Stimulated activated CD8-positive, alpha-beta memory T cell treated with anti-CD3 and anti-CD28 coated beads, Interleukin-12 subunit alpha, Interleukin-12 subunit beta, amount 100 ng/mL, for 24 hours (primary cell): ENCODE measurements around the gene STAT6.
"Not testable (repeated sequence)": the region's sequence is repeated elsewhere in the genome, so short reads cannot be mapped to it uniquely, and the experiment has no call there.

ENCODE experiments used
- DNase-seq: peaks from one replicate; pipeline ENCODE4 v3.0.0-alpha.2; 2020; ENCODE audit errors: extremely low read depth

The STAT6 gene

DNA sequence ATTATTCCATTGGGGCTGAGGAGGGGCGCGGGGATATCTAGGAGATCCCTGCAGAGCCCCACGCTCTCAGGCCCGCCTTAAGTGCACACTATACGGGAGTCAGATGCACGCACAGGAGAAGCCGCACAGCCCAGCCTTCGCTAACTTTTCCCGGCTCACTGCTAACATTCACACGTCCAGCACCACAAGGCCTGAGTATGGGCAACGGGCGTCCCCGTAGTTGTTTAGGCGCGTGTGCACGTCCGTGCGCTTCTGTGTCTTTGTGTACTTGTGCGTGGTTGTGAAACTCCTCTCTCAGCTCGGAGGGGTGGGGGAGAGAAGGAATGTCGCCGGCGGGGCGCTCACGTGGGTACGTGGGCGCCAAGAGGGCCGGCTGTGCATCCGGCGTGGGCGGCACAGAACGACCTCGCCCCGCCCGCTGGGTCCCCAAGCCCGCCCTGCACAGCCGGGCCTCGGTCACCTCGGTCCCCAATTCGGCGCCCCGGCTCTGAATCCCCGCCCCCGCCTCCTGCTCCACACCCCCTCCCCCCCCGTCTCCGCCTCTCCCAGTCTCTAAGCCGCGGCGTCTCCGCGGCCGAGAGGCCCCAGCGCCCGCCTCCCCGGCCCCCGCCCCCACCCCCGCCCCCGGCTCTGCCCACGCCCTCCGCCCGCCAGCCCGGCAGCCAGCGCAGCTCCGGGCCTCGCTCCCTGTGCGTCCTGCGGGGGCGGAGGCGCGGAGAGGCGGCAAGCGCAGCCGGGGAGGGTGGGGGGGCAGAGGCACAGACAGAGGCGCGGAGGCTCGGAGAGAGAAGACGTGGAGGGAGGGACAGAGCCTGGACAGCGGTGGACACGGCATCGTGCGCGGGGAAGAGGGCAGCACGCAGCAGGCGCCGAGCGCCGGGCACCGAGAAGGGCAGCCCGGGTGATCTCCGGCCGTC is 22.6 kb downstream of the STAT6 start, which contains the start of gene NAB2:
TSS of gene NAB2 (plus strand) at position 761 of the 917 bp plus-strand sequence. CDS start 158 bp downstream, outside the sequence.
- DNase-seq = peak; percentile 79

DNA sequence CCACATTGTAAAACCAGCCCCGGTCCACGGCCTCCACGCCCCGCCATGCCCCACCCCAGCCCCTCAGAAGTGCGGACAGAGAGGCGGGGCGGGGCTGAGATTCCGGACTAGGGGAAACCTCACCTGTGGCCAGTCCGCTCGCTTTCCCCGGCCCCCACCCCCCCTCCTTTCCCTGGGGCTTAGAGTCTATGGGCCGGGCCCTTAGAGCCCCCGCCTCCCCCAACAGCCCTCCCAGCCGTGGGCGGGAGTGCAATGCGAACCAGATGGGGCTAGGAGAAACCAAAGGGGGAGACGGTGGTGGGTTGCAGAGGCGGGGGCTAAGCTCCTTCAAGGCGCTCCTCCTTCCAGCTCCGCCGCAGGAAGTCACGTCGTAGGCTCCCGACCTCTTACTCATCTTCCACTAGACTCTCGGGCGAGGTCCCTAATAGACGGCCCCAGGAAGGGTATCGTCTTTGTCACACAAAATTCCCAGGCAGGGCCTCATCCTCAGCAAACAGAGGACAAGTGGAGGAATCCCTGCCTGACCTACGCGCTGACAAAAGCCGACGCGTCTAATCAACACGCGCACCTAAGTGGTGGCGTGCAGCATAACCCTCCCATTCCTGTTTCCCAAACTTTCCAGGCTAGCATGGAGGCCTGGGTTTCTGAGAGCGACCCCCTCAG is 23.3 kb downstream of the STAT6 start:
- peak; percentile 67 for DNase-seq

DNA sequence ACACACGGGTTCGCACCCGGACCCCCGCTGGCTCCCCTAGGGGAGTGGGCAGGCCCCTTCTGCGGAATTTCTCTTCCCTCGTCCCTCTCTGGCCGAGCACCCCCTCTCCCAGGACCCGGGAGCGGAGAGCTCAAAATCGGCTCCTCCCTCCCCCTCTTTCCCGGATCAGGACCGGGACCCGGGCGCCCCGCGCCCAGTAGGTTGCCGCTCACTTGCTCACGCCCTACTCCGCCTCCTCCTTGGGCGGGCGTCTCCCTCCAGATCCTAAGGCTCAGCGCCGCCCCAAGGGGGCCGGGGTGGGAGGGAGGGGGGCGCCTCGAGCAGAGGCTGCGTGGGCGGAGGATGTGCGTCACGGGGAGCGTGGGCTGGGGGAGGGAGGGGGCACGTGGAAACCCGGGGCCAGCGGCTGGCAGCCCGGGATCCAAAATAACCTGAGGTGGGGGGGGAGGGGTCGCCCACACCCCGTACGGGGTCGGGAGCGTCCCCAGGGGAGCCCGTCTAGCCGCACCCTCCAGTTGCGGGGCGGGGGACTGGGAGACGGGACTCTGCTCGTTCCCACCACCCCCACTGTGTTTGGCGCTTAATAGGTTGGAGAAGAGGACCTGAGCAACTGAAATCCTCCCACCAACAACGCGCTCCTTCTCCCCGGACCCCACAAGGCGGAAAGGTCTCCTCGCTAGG is 24.0 kb downstream of the STAT6 start:
- DNase-seq = peak; percentile 83

DNA sequence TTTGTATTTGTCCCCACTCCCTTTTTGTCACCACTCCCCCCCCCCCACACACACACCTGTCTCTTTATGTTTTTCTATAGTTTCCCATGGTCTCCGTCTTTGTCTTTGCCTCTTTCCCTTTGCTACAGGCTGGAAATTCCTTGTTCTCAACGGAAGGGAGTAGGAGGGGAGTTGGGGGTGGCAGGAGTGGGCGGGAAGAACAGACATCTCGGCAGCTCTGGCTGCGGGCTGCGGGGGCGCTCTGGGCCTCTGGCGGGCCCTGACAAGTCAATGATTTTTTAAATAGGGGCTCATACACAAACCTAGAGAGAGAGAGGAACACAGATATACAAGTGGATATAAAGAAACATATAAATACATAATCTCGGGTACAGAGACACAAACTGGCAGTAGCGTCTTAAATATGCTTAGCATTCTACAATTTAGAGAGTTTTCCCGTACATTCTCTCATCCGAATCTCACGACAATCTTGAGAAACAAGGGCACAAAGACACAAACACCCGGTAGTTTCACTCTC is 24.6 kb downstream of the STAT6 start:
- no peak for DNase-seq

DNA sequence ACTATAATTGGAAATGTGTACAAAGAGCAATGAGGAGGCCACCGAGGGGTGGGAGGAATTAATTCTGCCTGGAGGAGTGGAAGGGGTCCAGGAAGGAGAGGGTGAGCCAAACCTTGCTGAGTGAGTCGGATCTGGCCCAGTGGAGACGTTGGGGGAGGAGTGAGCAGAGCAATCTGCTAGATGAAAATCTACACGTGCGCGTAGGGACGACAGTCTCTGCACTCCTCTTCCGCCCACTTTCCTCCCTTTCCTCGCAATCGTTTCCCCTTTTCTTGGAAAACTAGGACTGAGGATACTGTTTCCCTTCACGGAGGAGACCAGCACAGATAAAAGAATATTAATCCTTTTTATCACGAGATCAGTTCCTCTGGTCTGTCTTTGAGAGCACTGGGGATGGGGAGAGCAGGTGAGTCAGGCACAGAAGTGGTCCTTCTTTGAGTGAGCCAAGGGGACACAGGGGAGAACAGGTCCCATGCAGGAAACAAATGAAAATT is 25.1 kb downstream of the STAT6 start:
- no peak for DNase-seq

DNA sequence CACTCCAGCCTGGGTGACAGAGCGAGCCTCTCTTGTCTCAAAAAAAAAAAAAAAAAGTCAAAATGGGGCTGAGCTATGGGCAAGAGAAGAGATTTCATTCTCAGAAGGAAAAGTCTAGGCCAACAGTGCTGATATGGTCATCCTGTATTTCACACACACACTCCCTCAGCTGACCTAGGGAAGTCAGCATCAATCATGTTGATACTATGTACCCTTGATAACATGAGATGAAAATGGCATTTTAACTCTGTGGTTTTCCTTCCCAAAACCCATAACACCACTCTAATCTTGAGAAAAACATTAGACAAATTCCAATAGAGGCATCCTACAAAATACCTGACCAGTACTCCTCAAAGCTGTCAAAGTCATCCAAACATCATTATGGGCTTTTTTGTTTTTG is 30.3 kb downstream of the STAT6 start:
- DNase-seq = no peak

DNA sequence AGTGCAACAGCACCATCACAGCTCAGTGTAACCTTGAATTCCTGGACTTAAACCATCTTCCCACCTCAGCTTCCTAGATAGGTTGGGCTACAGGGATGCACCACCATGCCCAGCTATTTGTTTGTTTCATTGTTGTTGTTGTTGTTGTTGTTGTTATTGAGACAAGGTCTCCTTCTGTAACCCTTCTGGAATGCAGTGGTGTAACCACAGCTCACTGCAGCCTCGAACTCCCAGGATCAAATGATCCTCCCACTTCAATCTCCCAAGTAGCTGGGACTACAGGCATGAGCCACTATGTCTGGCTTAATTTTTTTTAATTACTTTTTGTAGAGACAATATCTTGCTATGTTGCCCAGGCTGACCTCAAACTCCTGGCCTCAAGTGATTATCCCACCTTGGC is 31.3 kb downstream of the STAT6 start:
- no peak for DNase-seq

DNA sequence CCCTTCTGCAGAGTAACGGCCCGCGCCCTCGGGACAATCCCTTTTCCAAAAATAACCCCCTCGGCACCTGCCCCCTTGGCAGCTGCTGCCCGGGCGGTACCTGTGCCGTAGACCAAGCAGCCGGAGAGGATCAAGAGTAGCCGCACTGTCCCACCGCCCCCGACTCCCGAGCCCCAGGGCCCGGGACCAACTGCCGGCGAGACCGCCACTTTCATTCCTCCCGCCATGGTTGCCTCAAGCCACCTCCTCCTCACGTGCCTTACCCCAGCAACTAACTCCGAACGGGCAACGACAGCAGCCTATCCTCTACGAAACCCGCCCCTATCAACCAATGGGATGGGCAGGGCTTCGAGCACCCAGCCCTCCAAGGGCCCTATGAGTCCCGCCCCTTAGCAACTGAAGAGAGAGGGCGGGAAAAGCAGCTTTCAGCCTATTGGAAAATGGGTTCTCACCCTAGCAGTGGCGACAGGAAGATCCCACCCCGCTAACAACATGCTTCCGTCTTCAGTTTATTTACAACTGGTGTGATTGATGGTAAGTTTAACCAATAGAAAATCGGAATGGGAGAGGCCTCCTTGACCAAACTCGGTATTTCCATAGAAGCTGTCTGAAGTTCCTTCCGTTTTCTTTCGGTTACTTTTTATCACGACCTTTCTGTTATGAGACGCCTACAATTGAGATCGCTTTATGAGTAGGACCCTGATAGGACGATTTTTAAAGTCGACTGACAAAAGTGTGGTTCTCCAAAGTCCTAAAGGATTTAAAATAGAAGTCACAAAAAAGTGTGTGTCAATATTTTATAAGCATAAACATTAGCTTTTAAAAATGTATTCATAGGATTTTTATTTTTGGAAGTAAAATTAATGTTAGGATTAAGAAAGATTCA is 32.4 kb downstream of the STAT6 start, which contains the start of gene NEMP1:
TSS of gene NEMP1 (minus strand) at position 273 of the 886 bp plus-strand sequence. CDS start at position 227, 46 bp downstream.
- peak; percentile 86 for DNase-seq

DNA sequence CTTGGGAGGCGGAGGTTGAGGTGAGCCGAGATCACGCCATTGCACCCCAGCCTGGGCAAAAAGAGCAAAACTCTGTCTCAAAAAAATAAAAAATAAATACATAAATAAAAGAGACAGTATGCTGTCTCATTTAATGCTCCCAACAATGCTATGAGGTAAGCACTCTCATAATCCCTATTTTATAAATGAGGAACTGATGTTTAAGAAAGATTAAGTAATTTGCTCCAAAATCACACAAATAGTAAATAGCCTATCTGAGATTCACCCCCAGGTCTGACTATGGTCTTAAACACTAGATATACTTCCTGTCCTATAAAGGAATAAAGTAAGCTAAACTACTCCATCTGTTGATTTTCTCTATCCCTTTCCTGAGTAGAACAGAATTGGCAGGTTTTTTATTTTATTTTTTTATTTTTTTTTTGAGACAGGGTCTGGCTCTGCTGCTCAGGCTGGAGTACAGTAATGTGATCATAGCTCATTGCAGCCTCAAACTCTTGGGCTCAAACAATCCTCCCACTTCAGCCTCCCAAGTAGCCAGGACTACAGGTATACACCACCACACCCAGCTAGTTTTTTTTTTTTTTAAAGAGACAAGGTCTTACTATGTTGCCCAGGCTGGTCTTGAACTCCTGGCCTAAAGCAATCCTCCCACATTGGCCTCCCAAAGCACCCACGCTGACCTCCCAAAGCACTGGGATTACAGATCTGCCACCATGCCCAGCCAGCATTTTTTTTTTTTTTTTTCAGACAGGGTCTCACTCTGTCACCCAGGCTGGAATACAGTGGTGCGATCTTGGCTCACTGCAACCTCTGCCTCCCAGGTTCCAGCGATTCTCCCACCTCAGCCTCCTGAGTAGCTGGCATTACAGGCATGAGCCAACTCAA is 37.4 kb downstream of the STAT6 start:
- not testable (repeated sequence) for DNase-seq

DNA sequence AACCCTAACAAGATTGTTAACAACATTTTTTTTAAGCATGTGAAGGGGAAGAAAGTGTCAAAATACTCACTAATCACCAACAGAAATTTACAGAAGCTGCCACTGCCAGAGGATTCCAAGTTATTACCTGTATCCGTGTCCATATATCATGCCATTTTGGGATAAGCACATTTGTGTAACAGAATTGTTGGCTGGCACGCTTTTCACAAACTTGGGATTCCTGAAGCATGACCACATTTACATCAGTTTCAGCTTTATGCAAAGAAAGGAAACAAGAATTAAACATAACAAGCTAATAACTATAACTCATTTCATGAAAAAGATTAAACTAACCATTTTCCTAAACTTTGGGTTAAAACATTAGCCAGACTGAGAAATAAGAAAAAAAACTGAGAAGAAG is 38.5 kb downstream of the STAT6 start:
- DNase-seq = no peak

DNA sequence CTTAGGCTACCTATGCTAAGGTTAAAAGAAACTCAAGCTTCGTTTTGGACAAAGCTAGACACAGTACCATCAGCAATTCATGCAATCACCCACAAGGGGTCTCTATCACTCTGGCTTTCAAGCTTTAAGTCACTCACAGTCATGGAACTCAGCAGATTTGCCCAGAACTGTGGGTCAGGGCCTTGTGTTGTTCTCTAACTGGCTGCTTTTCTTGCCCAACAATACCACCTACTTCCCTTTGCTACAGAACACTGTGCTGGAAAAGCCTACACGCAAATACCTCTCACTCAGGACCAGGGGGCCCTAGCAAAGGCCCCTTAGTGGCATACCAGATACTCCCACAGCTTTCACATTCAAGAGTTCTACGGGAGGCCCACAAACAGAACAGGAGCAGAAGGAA is 41.6 kb downstream of the STAT6 start:
- no peak for DNase-seq

DNA sequence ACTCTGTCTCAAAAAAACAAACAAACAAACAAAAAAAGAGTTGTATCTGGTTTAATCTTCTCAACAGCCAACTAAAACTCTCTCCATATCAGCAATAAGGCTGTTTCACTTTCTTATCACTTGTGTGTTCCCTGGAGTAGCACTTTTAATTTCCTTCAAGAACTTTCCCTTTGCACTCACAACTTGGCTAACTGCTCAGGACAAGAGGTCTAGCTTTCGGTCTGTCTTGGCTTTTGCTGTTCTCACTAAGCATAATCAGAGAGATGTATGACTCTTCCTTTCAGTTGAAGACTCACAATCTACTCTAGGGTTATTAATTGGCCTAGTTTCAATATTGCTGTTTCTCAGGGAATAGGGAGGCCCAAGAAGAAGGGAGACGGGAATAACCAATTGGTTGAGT is 44.9 kb downstream of the STAT6 start:
- DNase-seq = no peak

DNA sequence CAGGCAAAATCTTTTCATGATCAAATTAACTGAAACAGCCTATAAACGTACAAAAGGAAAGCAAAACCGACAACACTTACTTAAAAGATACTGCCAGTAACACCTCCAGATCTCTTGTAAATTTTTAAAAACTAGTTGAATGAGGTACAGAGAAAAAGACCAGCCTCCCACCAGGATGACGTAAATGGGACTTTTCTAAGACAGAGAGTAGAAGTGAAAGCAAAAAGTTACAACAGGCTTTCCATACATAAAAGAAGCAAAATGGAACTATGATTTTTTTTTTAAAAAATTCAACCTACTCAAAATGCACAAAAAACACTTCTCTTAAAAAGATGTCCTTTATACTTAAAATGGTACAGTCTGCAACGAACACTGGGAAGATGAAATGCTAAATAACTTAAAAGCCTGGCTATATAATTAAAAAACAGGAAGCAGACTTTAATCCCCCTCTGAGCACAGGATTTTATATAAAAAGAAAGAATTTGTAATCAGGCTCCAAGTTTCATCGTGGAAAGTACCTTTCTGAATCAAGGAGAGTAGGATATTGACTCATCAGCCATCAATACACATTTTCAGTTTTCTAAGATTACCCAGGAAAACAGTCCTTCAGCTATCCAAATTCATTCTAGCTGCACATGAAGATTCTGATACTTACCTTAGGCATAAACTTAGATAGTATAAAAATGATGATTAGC is 47.0 kb downstream of the STAT6 start:
- no peak for DNase-seq

DNA sequence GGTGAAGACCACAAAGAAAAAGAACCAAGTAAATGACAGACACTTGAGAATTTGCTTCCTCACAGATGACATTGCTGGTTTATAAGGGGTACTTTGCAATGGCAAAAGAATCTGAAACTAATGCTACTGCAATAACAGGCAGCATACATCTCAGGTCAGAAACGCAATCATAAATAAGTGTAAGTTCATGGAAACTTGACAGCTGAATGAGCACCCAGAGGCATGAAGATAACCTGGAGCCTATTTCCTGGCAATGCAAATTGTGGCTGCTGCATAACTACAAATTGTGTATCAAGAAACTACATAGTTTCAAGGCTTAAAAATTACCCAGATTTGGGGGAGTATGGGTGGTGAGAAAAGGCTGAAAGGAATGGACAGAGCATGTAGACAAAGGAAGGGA is 52.7 kb downstream of the STAT6 start:
- DNase-seq = no peak

DNA sequence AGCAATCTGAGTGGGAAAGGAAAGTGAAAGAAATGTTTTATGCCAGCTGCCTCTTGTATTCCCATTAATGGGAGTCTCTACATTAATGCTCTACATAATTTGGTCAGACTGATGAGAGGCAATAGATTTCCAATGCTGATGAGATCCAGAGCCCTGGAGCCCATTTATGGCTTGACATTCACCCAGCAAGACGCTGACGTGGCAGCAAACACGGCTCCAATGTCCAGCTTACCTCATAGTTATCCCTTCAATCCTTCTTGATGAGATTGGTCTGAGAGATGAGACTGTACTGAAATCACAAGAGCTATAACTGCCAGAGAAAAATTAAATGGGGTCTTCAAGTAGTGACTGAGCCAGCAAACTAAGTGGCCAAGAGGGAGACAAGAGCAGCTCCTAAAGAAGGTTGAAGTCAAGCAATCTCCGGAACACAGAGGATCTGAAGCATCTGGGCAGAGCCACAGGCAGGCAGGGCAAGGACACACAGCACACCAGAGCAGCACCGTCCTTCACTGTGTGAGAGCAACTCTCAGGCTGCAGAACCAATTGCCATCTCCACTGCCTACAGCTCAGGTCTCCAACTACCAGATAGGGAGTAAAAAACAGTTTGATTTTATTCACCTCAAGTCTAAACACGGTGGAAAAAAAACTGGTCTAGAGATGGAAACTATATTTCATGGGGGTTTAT is 54.0 kb downstream of the STAT6 start:
- DNase-seq = no peak

DNA sequence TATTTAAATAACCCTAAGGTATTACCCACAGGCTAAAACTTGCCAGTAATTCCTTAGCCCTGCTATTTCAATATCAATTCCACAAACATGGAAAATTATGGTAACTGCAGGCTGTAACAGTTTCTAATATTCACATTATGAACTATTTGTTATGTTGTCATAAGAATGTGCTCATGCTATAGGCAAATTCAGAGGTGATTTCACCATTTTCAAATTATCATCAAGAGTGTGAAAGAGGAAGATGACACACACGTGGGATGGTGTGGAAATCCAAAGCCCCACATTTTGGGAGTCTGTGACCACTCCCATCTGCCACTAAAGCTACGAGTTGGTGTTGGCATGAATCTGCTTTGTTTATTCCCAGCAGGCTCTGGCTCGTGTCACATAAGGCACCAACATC is 55.3 kb downstream of the STAT6 start:
- DNase-seq = no peak

DNA sequence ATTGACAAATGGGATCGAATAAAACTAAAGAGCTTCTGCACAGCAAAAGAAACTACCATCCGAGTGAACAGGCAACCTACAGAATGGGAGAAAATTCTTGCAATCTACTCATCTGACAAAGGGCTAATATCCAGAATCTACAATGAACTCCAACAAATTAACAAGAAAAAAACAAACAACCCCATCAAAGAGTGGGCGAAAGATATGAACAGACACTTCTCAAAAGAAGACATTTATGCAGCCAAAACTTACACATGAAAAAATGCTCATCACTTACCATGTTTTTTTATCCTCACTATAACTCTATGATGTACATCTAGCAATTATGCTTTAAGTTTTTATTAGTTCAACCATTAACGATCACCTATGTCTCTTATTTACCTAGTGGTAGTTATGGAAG is 57.3 kb downstream of the STAT6 start:
- not testable (repeated sequence) for DNase-seq

DNA sequence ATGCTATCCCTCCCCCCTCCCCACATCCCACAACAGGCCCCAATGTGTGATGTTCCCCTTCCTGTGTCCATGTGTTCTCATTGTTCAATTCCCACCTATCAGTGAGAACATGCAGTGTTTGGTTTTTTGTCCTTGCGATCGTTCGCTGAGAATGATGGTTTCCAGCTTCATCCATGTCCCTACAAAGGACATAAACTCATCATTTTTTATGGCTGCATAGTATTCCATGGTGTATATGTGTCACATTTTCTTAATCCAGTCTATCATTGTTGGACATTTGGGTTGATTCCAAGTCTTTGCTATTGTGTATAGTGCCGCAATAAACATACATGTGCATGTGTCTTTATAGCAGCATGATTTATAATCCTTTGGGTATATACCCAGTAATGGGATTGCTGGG is 58.0 kb downstream of the STAT6 start:
- DNase-seq = not testable (repeated sequence)

DNA sequence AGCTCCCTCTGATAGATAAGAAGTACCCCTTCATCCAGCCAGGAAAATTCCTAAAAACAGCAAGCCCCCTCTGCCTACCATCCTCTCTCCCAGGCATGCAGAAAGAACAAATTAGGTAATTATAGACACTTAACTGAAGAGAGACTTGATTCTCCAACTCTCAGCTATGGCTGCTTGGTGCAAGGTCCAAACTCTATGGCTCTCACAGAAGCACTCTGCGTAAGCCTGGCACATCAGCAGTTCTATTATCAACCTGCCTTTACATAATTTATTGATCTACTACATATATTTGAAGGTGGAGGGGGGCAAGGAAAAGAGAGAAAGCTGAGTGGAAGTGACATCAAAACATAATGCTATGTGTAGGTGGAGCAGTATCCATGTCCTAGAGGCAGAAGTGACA is 60.2 kb downstream of the STAT6 start:
- no peak for DNase-seq
